ENCODE measurements around the gene GGTLC1.
"Not testable (repeated sequence)": the region's sequence is repeated elsewhere in the genome, so short reads cannot be mapped to it uniquely, and the experiment has no call there.

- TF ChIP-seq, protein P1, sequence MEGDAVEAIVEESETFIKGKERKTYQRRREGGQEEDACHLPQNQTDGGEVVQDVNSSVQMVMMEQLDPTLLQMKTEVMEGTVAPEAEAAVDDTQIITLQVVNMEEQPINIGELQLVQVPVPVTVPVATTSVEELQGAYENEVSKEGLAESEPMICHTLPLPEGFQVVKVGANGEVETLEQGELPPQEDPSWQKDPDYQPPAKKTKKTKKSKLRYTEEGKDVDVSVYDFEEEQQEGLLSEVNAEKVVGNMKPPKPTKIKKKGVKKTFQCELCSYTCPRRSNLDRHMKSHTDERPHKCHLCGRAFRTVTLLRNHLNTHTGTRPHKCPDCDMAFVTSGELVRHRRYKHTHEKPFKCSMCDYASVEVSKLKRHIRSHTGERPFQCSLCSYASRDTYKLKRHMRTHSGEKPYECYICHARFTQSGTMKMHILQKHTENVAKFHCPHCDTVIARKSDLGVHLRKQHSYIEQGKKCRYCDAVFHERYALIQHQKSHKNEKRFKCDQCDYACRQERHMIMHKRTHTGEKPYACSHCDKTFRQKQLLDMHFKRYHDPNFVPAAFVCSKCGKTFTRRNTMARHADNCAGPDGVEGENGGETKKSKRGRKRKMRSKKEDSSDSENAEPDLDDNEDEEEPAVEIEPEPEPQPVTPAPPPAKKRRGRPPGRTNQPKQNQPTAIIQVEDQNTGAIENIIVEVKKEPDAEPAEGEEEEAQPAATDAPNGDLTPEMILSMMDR (IDR thresholded peaks at IDR 0.05; ENCODE audit: low read depth, low read length, poor library complexity, severe bottlenecking): not testable (repeated sequence)
- TF ChIP-seq EZH2phosphoT487 (IDR thresholded peaks at IDR 0.05; ENCODE audit: borderline replicate concordance, low read length): not testable (repeated sequence)
Observed at GRCh38 chr20:23981014-23981413, 7.6 kb downstream of the GGTLC1 start.

Measured in DOHH2 (cell line).